ENCODE data around the gene PROSER2.

GRCh38 chr10:11795101-11795920 is 27.8 kb upstream of the PROSER2 start:
- no peak for TF ChIP-seq POLR2A (IDR thresholded peaks at IDR 0.05; ENCODE audit: low read length)
- no peak for TF ChIP-seq GATA1 (IDR thresholded peaks at IDR 0.05; ENCODE audit: low read depth, low read length)
